Mesenchymal stem cell (in vitro differentiated cells and primary cell): ENCODE data around the gene NPTN.
"Not testable (repeated sequence)": the region's sequence is repeated elsewhere in the genome, so short reads cannot be mapped to it uniquely, and the experiment has no call there.

Experiments used
- DNase-seq: peaks from one replicate; pipeline ENCODE4 v3.0.0-alpha.2; 2013
- H2AFZ ChIP-seq: one replicate; pipeline ENCODE4 v1.6.1; 2013; ENCODE audit warnings: low read depth, mild to moderate bottlenecking, control low read depth, inconsistent platforms, low read length, moderate library complexity
- H2AK5ac ChIP-seq: 2 replicates; pipeline ENCODE4 v1.6.1; 2013; ENCODE audit warnings: low read length, moderate library complexity, mild to moderate bottlenecking, inconsistent platforms; ENCODE audit not compliant: severe bottlenecking
- H2BK120ac ChIP-seq: one replicate; pipeline ENCODE4 v1.6.1; 2013; ENCODE audit warnings: low read depth, mild to moderate bottlenecking, inconsistent platforms, low read length, moderate library complexity
- H2BK12ac ChIP-seq, 2 experiments: one replicate each; pipeline ENCODE4 v1.6.1; 2013; ENCODE audit warnings: inconsistent platforms in 2 of 2, low read length in 2 of 2, mild to moderate bottlenecking in 2 of 2, moderate library complexity in 2 of 2, control low read depth in 1 of 2
- H2BK15ac ChIP-seq: one replicate; pipeline ENCODE4 v1.6.1; 2013; ENCODE audit warnings: mild to moderate bottlenecking, low read depth, inconsistent platforms; ENCODE audit not compliant: poor library complexity, severe bottlenecking
- H2BK5ac ChIP-seq: 2 replicates; pipeline ENCODE4 v1.6.1; 2013; ENCODE audit warnings: low read depth, mild to moderate bottlenecking, low read length, control low read depth, inconsistent platforms; ENCODE audit not compliant: poor library complexity, severe bottlenecking
- H3K14ac ChIP-seq, 2 experiments: one replicate each; pipeline ENCODE4 v1.6.1; 2013; ENCODE audit warnings: inconsistent platforms in 2 of 2, low read length in 2 of 2, control low read depth in 1 of 2, mild to moderate bottlenecking in 1 of 2, moderate library complexity in 1 of 2
- H3K18ac ChIP-seq, 2 experiments: one replicate each; pipeline ENCODE4 v1.6.1; 2013; ENCODE audit warnings: inconsistent platforms in 2 of 2, low read length in 2 of 2, control low read depth in 1 of 2, low read depth in 1 of 2, mild to moderate bottlenecking in 1 of 2
- H3K23ac ChIP-seq, 2 experiments: one replicate each; pipeline ENCODE4 v1.6.1; 2013; ENCODE audit warnings: inconsistent platforms in 2 of 2, low read length in 2 of 2, mild to moderate bottlenecking in 2 of 2, moderate library complexity in 2 of 2, control low read depth in 1 of 2
- H3K27ac ChIP-seq: 2 replicates; pipeline ENCODE4 v1.5.1; 2013; ENCODE audit warnings: mild to moderate bottlenecking, moderate library complexity, low read length, control low read depth, inconsistent platforms; ENCODE audit not compliant: poor library complexity, severe bottlenecking
- H3K27me3 ChIP-seq, 2 experiments: 2 replicates each; pipeline versions ENCODE4 v1.6.1 to v1.7.0; 2013; ENCODE audit warnings: low read length in 2 of 2, mild to moderate bottlenecking in 2 of 2, moderate library complexity in 2 of 2, control low read depth in 1 of 2, inconsistent platforms in 1 of 2; ENCODE audit not compliant: control insufficient read depth in 1 of 2, insufficient read depth in 1 of 2
- H3K36me3 ChIP-seq, 2 experiments: 2 replicates each; pipeline versions ENCODE4 v1.6.1 to v1.7.0; 2013; ENCODE audit warnings: low read length in 2 of 2, control low read depth in 1 of 2, inconsistent platforms in 1 of 2, low read depth in 1 of 2, mild to moderate bottlenecking in 1 of 2; ENCODE audit not compliant: insufficient read depth in 2 of 2, control insufficient read depth in 1 of 2
- H3K4ac ChIP-seq, 2 experiments: one replicate each; pipeline ENCODE4 v1.6.1; 2013; ENCODE audit warnings: inconsistent platforms in 2 of 2, low read length in 2 of 2, mild to moderate bottlenecking in 2 of 2, moderate library complexity in 2 of 2, control low read depth in 1 of 2, low read depth in 1 of 2
- H3K4me1 ChIP-seq: 2 replicates; pipeline ENCODE4 v1.6.1; 2013; ENCODE audit warnings: low read depth, low read length, control low read depth; ENCODE audit not compliant: control insufficient read depth, insufficient read depth
- H3K4me2 ChIP-seq: 2 replicates; pipeline ENCODE4 v1.6.1; 2013; ENCODE audit warnings: low read length, mild to moderate bottlenecking, inconsistent platforms; ENCODE audit not compliant: poor library complexity, severe bottlenecking
- H3K4me3 ChIP-seq, 2 experiments: 2 replicates each; pipeline versions ENCODE4 v1.5.1 to v1.7.0; 2013; ENCODE audit warnings: low read length in 2 of 2, mild to moderate bottlenecking in 2 of 2, control low read depth in 1 of 2, low read depth in 1 of 2; ENCODE audit not compliant: insufficient read depth in 1 of 2
- H3K79me1 ChIP-seq: replicated peaks from 2 replicates; pipeline ENCODE4 v1.6.1; 2013; ENCODE audit warnings: mild to moderate bottlenecking, control low read depth, low read length, inconsistent platforms; ENCODE audit not compliant: poor library complexity, severe bottlenecking
- H3K9ac ChIP-seq: 2 replicates; pipeline ENCODE4 v1.7.0; 2013; ENCODE audit warnings: mild to moderate bottlenecking, low read length, moderate library complexity
- H3K9me3 ChIP-seq: 2 replicates; pipeline ENCODE4 v1.7.0; 2013; ENCODE audit warnings: mild to moderate bottlenecking, low read length; ENCODE audit not compliant: control insufficient read depth
- H4K8ac ChIP-seq: one replicate; pipeline ENCODE4 v1.6.1; 2013; ENCODE audit warnings: inconsistent platforms, mild to moderate bottlenecking, low read length, moderate library complexity
- H4K91ac ChIP-seq: one replicate; pipeline ENCODE4 v1.6.1; 2013; ENCODE audit warnings: mild to moderate bottlenecking, low read length, inconsistent platforms
- WGBS: methylation state at CpG from one replicate; pipeline ENCODE4 v1.1.7; 2013; ENCODE audit warnings: mixed read lengths; 5-methylcytosine and 5-hydroxymethylcytosine counted together

Gene NPTN

DNA sequence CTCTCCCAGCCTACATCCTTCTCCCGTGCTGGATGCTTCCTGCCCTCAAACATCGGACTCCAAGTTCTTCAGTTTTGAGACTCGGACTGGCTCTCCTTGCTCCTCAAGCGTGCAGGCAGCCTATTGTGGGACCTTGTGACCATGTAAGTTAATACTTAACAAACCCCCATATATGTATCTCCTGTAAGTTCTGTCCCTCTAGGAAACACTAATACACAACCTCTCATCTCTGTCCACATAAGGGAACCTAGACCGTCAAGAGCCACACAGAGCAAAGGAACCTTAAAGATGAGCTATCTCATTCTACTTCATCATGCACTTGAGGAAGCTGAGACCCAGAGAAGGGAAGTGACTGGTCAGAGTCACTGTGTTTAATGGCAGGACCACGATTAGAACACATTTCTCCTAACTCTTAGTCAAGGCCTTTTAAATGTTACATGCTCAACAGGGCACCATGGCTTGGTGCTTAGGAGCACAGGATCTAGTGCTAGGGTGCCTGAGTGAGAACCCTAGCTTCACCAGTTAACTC lies 50.3 kb downstream of the NPTN start:
- Histone ChIP-seq H2BK5ac (no peak overlapping the region), H4K91ac (no peak overlapping the region), H3K4me2 (no peak overlapping the region), H3K9ac (no peak overlapping the region), H4K8ac (no peak overlapping the region), H2BK120ac (no peak overlapping the region), H3K36me3 (peaks cover 26 to 88% of the 10 kb centered on the region in 2 experiments), H3K27ac (no peak overlapping the region), H2AFZ (no peak overlapping the region), H3K79me1 (peaks cover 27% of the 10 kb centered on the region), H3K14ac (no peak overlapping the region), H3K9me3 (no peaks in the 10 kb centered on the region), H2BK15ac (no peak overlapping the region), H3K4me3 (no peak overlapping the region), H2AK5ac (no peak overlapping the region), H3K23ac (no peak overlapping the region), H3K4me1 (peaks cover 2% of the 10 kb centered on the region), H3K18ac (no peak overlapping the region), H3K4ac (no peak overlapping the region), H3K27me3 (no peaks in the 10 kb centered on the region), H2BK12ac (no peak overlapping the region)
- DNase-seq, result no peak
- WGBS, result 97% methylated on average over 6 of the region's 6 CpGs

DNA sequence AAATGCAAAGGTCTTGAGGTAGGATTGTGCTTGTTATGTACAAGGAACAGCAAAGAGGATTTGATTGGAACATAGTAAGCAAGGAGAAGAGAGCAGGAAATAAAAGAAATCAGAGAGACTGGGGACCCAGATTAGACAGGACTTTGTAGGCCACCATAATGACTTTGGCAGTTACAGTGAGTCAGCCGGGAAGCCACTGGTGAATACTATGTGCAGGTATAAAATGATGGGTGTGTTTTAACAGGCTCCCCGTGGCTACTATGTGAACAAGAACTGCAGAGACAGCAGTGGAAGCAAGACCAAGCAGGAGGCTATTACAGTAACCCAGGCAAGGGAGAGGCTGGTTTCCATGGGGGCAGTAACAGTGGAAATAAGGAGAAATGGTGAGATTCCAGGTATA lies 55.2 kb downstream of the NPTN start:
- no peak overlapping the region for H2BK5ac ChIP-seq
- H2BK120ac ChIP-seq, result no peak overlapping the region
- no peak overlapping the region for H3K4me3 ChIP-seq
- no peak overlapping the region for H4K91ac ChIP-seq
- no peak overlapping the region for H3K23ac ChIP-seq
- H3K79me1 ChIP-seq, result peaks cover 27% of the 10 kb centered on the region
- no peak overlapping the region for H3K18ac ChIP-seq
- no peak overlapping the region for H2BK12ac ChIP-seq
- WGBS, result 93% methylated on average over 2 of the region's 2 CpGs
- H3K9me3 ChIP-seq, result no peaks in the 10 kb centered on the region
- H4K8ac ChIP-seq, result no peak overlapping the region
- H3K27ac ChIP-seq, result no peak overlapping the region
- H3K27me3 ChIP-seq, result no peaks in the 10 kb centered on the region
- H3K4me2 ChIP-seq, result no peak overlapping the region
- no peak overlapping the region for H2AFZ ChIP-seq
- H3K14ac ChIP-seq, result no peak overlapping the region
- peaks cover 21 to 78% of the 10 kb centered on the region in 2 experiments for H3K36me3 ChIP-seq
- no peak for DNase-seq
- H2BK15ac ChIP-seq, result no peak overlapping the region
- peaks cover 7% of the 10 kb centered on the region for H3K4me1 ChIP-seq
- no peak overlapping the region for H3K4ac ChIP-seq
- no peak overlapping the region for H3K9ac ChIP-seq
- no peak overlapping the region for H2AK5ac ChIP-seq

DNA sequence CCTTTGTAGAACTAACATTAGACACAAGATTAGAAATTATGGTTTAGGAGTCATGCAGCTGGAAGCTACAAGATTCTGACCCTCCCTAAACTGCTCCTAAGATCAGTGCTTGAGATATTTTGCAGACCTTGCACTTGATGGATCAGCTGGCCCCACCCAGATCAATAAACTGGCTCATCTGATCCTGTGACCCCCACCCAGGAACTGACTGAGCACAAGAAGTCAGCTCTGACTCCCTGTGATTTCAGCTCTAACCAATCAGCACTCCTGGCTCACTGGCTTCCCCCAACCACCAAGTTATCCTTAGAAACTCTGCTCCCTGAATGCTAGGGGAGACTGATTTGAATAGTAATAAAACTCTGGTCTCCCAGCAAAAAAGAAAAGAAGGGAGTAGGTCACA lies 55.6 kb downstream of the NPTN start:
- Histone ChIP-seq H3K79me1 (peaks cover 26% of the 10 kb centered on the region), H3K36me3 (peaks cover 21 to 78% of the 10 kb centered on the region in 2 experiments)
- H2BK120ac ChIP-seq, H2BK15ac ChIP-seq, H3K9ac ChIP-seq, H2BK12ac ChIP-seq, H3K27me3 ChIP-seq, H3K4ac ChIP-seq, H2BK5ac ChIP-seq, H3K18ac ChIP-seq, H3K23ac ChIP-seq, H3K14ac ChIP-seq, H3K4me1 ChIP-seq, DNase-seq, H3K27ac ChIP-seq, H3K4me2 ChIP-seq, H4K91ac ChIP-seq, H3K9me3 ChIP-seq, H4K8ac ChIP-seq, H3K4me3 ChIP-seq, H2AK5ac ChIP-seq, H2AFZ ChIP-seq: not testable (repeated sequence)

DNA sequence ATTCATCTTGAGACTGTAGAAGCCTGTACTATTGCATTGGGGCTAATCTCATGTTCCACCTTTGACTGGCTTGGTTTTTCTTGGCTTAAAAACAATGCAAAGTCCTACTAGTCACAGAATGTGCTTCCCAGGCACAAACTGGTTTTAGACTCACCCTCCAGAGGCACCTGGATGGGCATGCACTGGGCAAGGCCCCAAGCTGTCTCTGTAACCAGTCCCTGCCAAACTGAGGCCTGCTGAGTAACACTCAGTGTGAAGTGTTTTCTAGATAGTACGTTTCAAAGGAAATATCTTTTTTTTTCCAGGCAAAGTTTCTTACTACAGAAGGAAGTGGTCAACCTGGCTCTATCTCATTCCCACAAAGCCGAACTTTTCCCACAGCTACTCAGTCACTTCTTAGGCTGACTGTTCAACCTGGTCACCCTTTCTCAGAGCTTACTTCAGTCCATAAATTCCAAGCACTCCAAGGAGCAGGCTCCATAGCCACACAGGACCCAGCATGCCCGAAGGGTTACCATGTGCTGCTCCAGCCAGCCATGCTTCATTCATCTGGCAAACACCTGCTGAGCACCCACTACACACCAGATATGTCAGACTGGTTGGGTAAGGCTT lies 57.4 kb downstream of the NPTN start:
- H3K23ac ChIP-seq, result no peak overlapping the region
- no peak overlapping the region for H2BK5ac ChIP-seq
- no peak overlapping the region for H3K4ac ChIP-seq
- H3K4me2 ChIP-seq, result no peak overlapping the region
- no peak overlapping the region for H3K18ac ChIP-seq
- H3K9me3 ChIP-seq, result no peaks in the 10 kb centered on the region
- H3K36me3 ChIP-seq, result peaks cover 11 to 80% of the 10 kb centered on the region in 2 experiments
- H4K91ac ChIP-seq, result no peak overlapping the region
- H3K79me1 ChIP-seq, result peaks cover 19% of the 10 kb centered on the region
- H3K14ac ChIP-seq, result no peak overlapping the region
- no peak overlapping the region for H4K8ac ChIP-seq
- H2AFZ ChIP-seq, result no peak overlapping the region
- no peaks in the 10 kb centered on the region for H3K27me3 ChIP-seq
- no peak overlapping the region for H3K4me3 ChIP-seq
- 88% methylated on average over 2 of the region's 3 CpGs for WGBS
- H2BK15ac ChIP-seq, result no peak overlapping the region
- H3K27ac ChIP-seq, result peak overlapping the region; percentile 31
- H2AK5ac ChIP-seq, result no peak overlapping the region
- H3K9ac ChIP-seq, result no peak overlapping the region
- no peak for DNase-seq
- no peak overlapping the region for H2BK12ac ChIP-seq
- H3K4me1 ChIP-seq, result peaks cover 12% of the 10 kb centered on the region
- no peak overlapping the region for H2BK120ac ChIP-seq
